IMR-90 (cell line): Measurements from ENCODE around the gene APC. TPM values are rescaled to one million over a fixed set of nuclear protein-coding genes. Genes with fewer than 3 reads are reported as not detected.

Experiments used
- ATAC-seq: fragments of 200-7000 bp; cut with Tn5 transposase; 2 replicates; pipeline ENCODE4 v1.9.1; 2020; ENCODE audit warnings: low read depth, mild to moderate bottlenecking, moderate library complexity
- BruUV-seq: library from RNA; stranded (reverse); fragments of 400-500 nt; replicated peaks from 2 replicates; lab custom pipeline; 2021; lab: Mats Ljungman, UMichigan
- CTCF ChIA-PET: fragments of 300-600 bp; formaldehyde crosslinking; extraction: SDS; loops from one replicate; lab custom pipeline; 2021; ENCODE audit warnings: antibody characterized with exemption; lab: Yijun Ruan, JAX
- POLR2A ChIA-PET: fragments of 300-600 bp; sonication (Branson Sonifier 250); formaldehyde crosslinking; loops from one replicate; lab custom pipeline; 2022; ENCODE audit warnings: antibody characterized with exemption; ENCODE audit not compliant: unreplicated experiment; lab: Charles Lee
- DNase-seq: peaks from one replicate; pipeline ENCODE4 v3.0.0; 2013
- H2AFZ ChIP-seq: replicated peaks from 2 replicates; pipeline ENCODE3; 2013; ENCODE audit warnings: low read length, mild to moderate bottlenecking; ENCODE audit not compliant: poor library complexity
- H2AK5ac ChIP-seq: 2 replicates; pipeline ENCODE4 v1.6.1; 2013; ENCODE audit warnings: low read depth, low read length, inconsistent platforms
- H2AK9ac ChIP-seq: replicated peaks from 2 replicates; pipeline ENCODE3; 2013; ENCODE audit warnings: mild to moderate bottlenecking, low read depth, low read length, moderate library complexity; ENCODE audit not compliant: poor library complexity
- H2BK120ac ChIP-seq: 2 replicates; pipeline ENCODE4 v1.6.1; 2013; ENCODE audit warnings: low read depth, low read length, inconsistent platforms
- H2BK15ac ChIP-seq: 3 replicates; pipeline ENCODE4 v1.6.1; 2013; ENCODE audit warnings: low read depth, low read length, inconsistent platforms
- H2BK20ac ChIP-seq: 2 replicates; pipeline ENCODE4 v1.6.1; 2013; ENCODE audit warnings: low read depth, mild to moderate bottlenecking, inconsistent platforms, low read length, moderate library complexity
- H2BK5ac ChIP-seq: 2 replicates; pipeline ENCODE4 v1.6.1; 2013; ENCODE audit warnings: mild to moderate bottlenecking, low read depth, low read length, inconsistent platforms; ENCODE audit not compliant: poor library complexity, severe bottlenecking
- H3K14ac ChIP-seq: replicated peaks from 2 replicates; pipeline ENCODE4 v1.6.1; 2013; ENCODE audit warnings: low read depth, low read length, inconsistent platforms
- H3K18ac ChIP-seq: 2 replicates; pipeline ENCODE4 v1.6.1; 2013; ENCODE audit warnings: low read depth, low read length, control low read depth
- H3K23ac ChIP-seq: 2 replicates; pipeline ENCODE4 v1.6.1; 2013; ENCODE audit warnings: low read depth, low read length, inconsistent platforms
- H3K27ac ChIP-seq: 2 replicates; pipeline ENCODE4 v1.5.1; 2013; ENCODE audit warnings: mild to moderate bottlenecking, control low read depth, low read length; ENCODE audit not compliant: insufficient read depth
- H3K27me3 ChIP-seq: 2 replicates; pipeline ENCODE4 v1.6.1; 2013; ENCODE audit warnings: low read length; ENCODE audit not compliant: control insufficient read depth, insufficient read depth
- H3K36me3 ChIP-seq: 2 replicates; pipeline ENCODE4 v1.6.1; 2013; ENCODE audit warnings: low read length, mixed read lengths; ENCODE audit not compliant: control insufficient read depth, insufficient read depth
- H3K4ac ChIP-seq: 2 replicates; pipeline ENCODE4 v1.6.1; 2013; ENCODE audit warnings: low read depth, low read length, inconsistent platforms
- H3K4me1 ChIP-seq: 2 replicates; pipeline ENCODE4 v1.6.1; 2013; ENCODE audit warnings: low read length, mixed read lengths; ENCODE audit not compliant: control insufficient read depth, insufficient read depth
- H3K4me2 ChIP-seq: 2 replicates; pipeline ENCODE4 v1.6.1; 2013; ENCODE audit warnings: low read depth, mild to moderate bottlenecking, control low read depth, low read length, moderate library complexity
- H3K4me3 ChIP-seq: 2 replicates; pipeline ENCODE4 v1.5.1; 2013; ENCODE audit warnings: low read depth, mild to moderate bottlenecking, control low read depth, low read length, moderate library complexity; ENCODE audit not compliant: insufficient read depth
- H3K56ac ChIP-seq: 2 replicates; pipeline ENCODE4 v1.6.1; 2013; ENCODE audit warnings: low read length, inconsistent platforms; ENCODE audit not compliant: insufficient read depth; ENCODE audit errors: extremely low read depth
- H3K79me1 ChIP-seq, 2 experiments: 2 replicates each; pipeline ENCODE4 v1.6.1; 2013; ENCODE audit warnings: low read length in 2 of 2, inconsistent platforms in 1 of 2, low read depth in 1 of 2
- H3K9ac ChIP-seq: 2 replicates; pipeline ENCODE4 v1.6.1; 2013; ENCODE audit warnings: low read depth, low read length, control low read depth
- H3K9me1 ChIP-seq: 2 replicates; pipeline ENCODE4 v1.6.1; 2013; ENCODE audit warnings: low read length, inconsistent platforms; ENCODE audit not compliant: insufficient read depth
- H3K9me3 ChIP-seq: 2 replicates; pipeline ENCODE4 v1.6.1; 2013; ENCODE audit warnings: low read length; ENCODE audit not compliant: control insufficient read depth, insufficient read depth
- H4K20me1 ChIP-seq: 2 replicates; pipeline ENCODE4 v1.6.1; 2013; ENCODE audit warnings: low read length, inconsistent platforms; ENCODE audit not compliant: insufficient read depth
- H4K5ac ChIP-seq: 2 replicates; pipeline ENCODE4 v1.6.1; 2013; ENCODE audit warnings: mild to moderate bottlenecking, low read depth, low read length, control low read depth
- H4K8ac ChIP-seq, 2 experiments: 2 replicates each; pipeline ENCODE4 v1.6.1; 2013; ENCODE audit warnings: low read depth in 2 of 2, low read length in 2 of 2, control low read depth in 1 of 2, inconsistent platforms in 1 of 2
- H4K91ac ChIP-seq: 2 replicates; pipeline ENCODE4 v1.6.1; 2013; ENCODE audit warnings: low read depth, low read length, inconsistent platforms; ENCODE audit not compliant: insufficient read depth
- BHLHE40 ChIP-seq: fragments of 150-350 bp; IDR thresholded peaks from 2 replicates; pipeline ENCODE4 v1.6.1; 2016; ENCODE audit warnings: mild to moderate bottlenecking, low read depth, low read length
- CEBPB ChIP-seq: IDR thresholded peaks from 2 replicates; pipeline ENCODE4 v1.6.1; 2012; ENCODE audit warnings: low read depth, low read length, improper control_type of control experiment
- CHD1 ChIP-seq: IDR thresholded peaks from 2 replicates; pipeline ENCODE4 v1.6.1; 2012; ENCODE audit warnings: low read depth, low read length, improper control_type of control experiment
- FOS ChIP-seq: fragments of 150-350 bp; IDR thresholded peaks from 2 replicates; pipeline ENCODE4 v1.6.1; 2016; ENCODE audit warnings: low read depth, low read length
- MAFK ChIP-seq: IDR thresholded peaks from 2 replicates; pipeline ENCODE4 v1.6.1; 2012; ENCODE audit warnings: low read depth, low read length, improper control_type of control experiment
- MAZ ChIP-seq: IDR thresholded peaks from 2 replicates; pipeline ENCODE4 v1.6.1; 2012; ENCODE audit warnings: low read depth, mild to moderate bottlenecking, low read length, improper control_type of control experiment, moderate library complexity, borderline replicate concordance
- MXI1 ChIP-seq: IDR thresholded peaks from 2 replicates; pipeline ENCODE4 v1.6.1; 2012; ENCODE audit warnings: low read depth, mild to moderate bottlenecking, low read length, moderate library complexity, borderline replicate concordance
- NFE2L2 ChIP-seq: fragments of 150-350 bp; IDR thresholded peaks from 2 replicates; pipeline ENCODE4 v1.6.1; 2016; ENCODE audit warnings: low read depth, mild to moderate bottlenecking, low read length
- POLR2A ChIP-seq: IDR thresholded peaks from 2 replicates; pipeline ENCODE4 v1.6.1; 2012; ENCODE audit warnings: mild to moderate bottlenecking, low read depth, low read length
- RCOR1 ChIP-seq: IDR thresholded peaks from 2 replicates; pipeline ENCODE4 v1.6.1; 2012; ENCODE audit warnings: mild to moderate bottlenecking, low read length, improper control_type of control experiment; ENCODE audit not compliant: insufficient replicate concordance
- RFX5 ChIP-seq: IDR thresholded peaks from 2 replicates; pipeline ENCODE4 v1.8.0; 2012; ENCODE audit warnings: low read depth, mild to moderate bottlenecking, low read length, moderate library complexity
- SMC3 ChIP-seq: fragments of 150-350 bp; IDR thresholded peaks from 2 replicates; pipeline ENCODE4 v1.6.1; 2016; ENCODE audit warnings: low read depth, mild to moderate bottlenecking, antibody characterized with exemption, low read length, moderate library complexity
- WGBS, 2 experiments: methylation state at CpG; one replicate each; pipeline versions ENCODE4 v1.1.5 to v1.1.7; 2013; ENCODE audit warnings: missing lambda C conversion rate in 2 of 2; ENCODE audit not compliant: insufficient read length in 1 of 2; ENCODE audit errors: extremely low coverage in 2 of 2; 5-methylcytosine and 5-hydroxymethylcytosine counted together
- dilution Hi-C: fragments of 300-500 bp; cut with HindIII; formaldehyde crosslinking; loops from one replicate; pipeline ENCODE4 v1.14.3; 2018; ENCODE audit warnings: low sequenced_read_pairs; ENCODE audit not compliant: unreplicated experiment
- in situ Hi-C: fragments of 300-500 bp; cut with MboI; formaldehyde crosslinking; loops from 3 replicates; pipeline ENCODE4 v1.14.3; 2019; ENCODE audit warnings: low sequenced_read_pairs, inconsistent platforms, mixed read lengths
- intact Hi-C: fragments of 100-400 bp; cut with micrococcal nuclease; formaldehyde crosslinking; loops from 2 replicates; pipeline ENCODE4 v1.10.0; 2022
- polyA plus RNA-seq, 3 experiments: library from polyadenylated mRNA; depleted of rRNA; stranded (reverse); fragments of >200 nt; gene quantifications; 2 replicates each; pipeline ENCODE4 v1.2.3, GENCODE V29; 2012; ENCODE audit warnings: low replicate concordance in 1 of 3
- total RNA-seq: library from RNA; depleted of rRNA; stranded (reverse); fragments of >200 nt; gene quantifications from 2 replicates; pipeline ENCODE4 v1.2.3, GENCODE V29; 2012
- TF ChIP-seq, protein P1 (sequence below): conservative IDR thresholded peaks from 2 replicates; pipeline ENCODE4 v1.5.1; 2012; ENCODE audit warnings: mild to moderate bottlenecking, low read depth, low read length, improper control_type of control experiment
- TF ChIP-seq, protein P2 (sequence below): fragments of 150-350 bp; IDR thresholded peaks from 2 replicates; pipeline ENCODE4 v1.6.1; 2016; ENCODE audit warnings: low read depth, mild to moderate bottlenecking, low read length, moderate library complexity, borderline replicate concordance

The APC gene
- total and polyA plus RNA-seq, 2 of the 4 experiments (the other 2 are of a cell fraction), result 7.3 to 58.4 TPM

GRCh38 chr5:112717506-112718082 lies 20.1 kb upstream of the APC start:
- no peak overlapping the region for H2BK20ac ChIP-seq
- no peaks in the 10 kb centered on the region for H3K36me3 ChIP-seq
- BruUV-seq, result no TSS peak
- ChIA-PET POLR2A (no interaction called here), CTCF (interaction anchor here (0.5 kb wide), 1 partner anchor 1571 kb away, joined by 6 read pairs; no protein-coding TSS in a partner anchor)
- WGBS, 2 experiments, result no CpG with 5 or more reads among the region's 1 CpG
- dilution Hi-C loops (no loop called here), in situ Hi-C loops (no loop called here), intact Hi-C loops (no loop called here)
- no peak overlapping the region for H3K4me3 ChIP-seq
- no peak overlapping the region for H3K18ac ChIP-seq
- no peak overlapping the region for H3K23ac ChIP-seq
- no peak overlapping the region for H2AK9ac ChIP-seq
- no peaks in the 10 kb centered on the region for H3K9me1 ChIP-seq
- no peaks in the 10 kb centered on the region for H3K4me1 ChIP-seq
- H2AK5ac ChIP-seq, result no peak overlapping the region
- no peaks in the 10 kb centered on the region for H3K9me3 ChIP-seq
- no peak overlapping the region for H3K56ac ChIP-seq
- H4K8ac ChIP-seq, result no peak overlapping the region
- no peak overlapping the region for H3K9ac ChIP-seq
- no peak overlapping the region for H4K91ac ChIP-seq
- peaks cover 14 to 24% of the 10 kb centered on the region in 2 experiments for H3K79me1 ChIP-seq
- H3K27me3 ChIP-seq, result no peaks in the 10 kb centered on the region
- H3K4me2 ChIP-seq, result no peak overlapping the region
- H3K27ac ChIP-seq, result no peak overlapping the region
- DNase-seq, result no peak
- H3K14ac ChIP-seq, result no peak overlapping the region
- H4K20me1 ChIP-seq, result peaks cover 4% of the 10 kb centered on the region; the same call in 1 of the 2 replicates
- H3K4ac ChIP-seq, result no peak overlapping the region
- no peak overlapping the region for H2BK15ac ChIP-seq
- H2BK5ac ChIP-seq, result no peak overlapping the region
- no peak overlapping the region for H2AFZ ChIP-seq
- H4K5ac ChIP-seq, result no peak overlapping the region
- H2BK120ac ChIP-seq, result no peak overlapping the region
- ATAC-seq, result no peak
- TF ChIP-seq RFX5, result no peak
- no peak for TF ChIP-seq NFE2L2
- TF ChIP-seq RCOR1, result no peak
- no peak for TF ChIP-seq MAZ
- no peak for TF ChIP-seq MXI1
- TF ChIP-seq, protein P1, sequence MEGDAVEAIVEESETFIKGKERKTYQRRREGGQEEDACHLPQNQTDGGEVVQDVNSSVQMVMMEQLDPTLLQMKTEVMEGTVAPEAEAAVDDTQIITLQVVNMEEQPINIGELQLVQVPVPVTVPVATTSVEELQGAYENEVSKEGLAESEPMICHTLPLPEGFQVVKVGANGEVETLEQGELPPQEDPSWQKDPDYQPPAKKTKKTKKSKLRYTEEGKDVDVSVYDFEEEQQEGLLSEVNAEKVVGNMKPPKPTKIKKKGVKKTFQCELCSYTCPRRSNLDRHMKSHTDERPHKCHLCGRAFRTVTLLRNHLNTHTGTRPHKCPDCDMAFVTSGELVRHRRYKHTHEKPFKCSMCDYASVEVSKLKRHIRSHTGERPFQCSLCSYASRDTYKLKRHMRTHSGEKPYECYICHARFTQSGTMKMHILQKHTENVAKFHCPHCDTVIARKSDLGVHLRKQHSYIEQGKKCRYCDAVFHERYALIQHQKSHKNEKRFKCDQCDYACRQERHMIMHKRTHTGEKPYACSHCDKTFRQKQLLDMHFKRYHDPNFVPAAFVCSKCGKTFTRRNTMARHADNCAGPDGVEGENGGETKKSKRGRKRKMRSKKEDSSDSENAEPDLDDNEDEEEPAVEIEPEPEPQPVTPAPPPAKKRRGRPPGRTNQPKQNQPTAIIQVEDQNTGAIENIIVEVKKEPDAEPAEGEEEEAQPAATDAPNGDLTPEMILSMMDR, result no peak
- no peak for TF ChIP-seq CEBPB
- no peak for TF ChIP-seq FOS
- TF ChIP-seq CHD1, result no peak
- TF ChIP-seq BHLHE40, result no peak
- TF ChIP-seq SMC3, result no peak
- no peak for TF ChIP-seq POLR2A
- no peak for TF ChIP-seq MAFK
- TF ChIP-seq, protein P2, sequence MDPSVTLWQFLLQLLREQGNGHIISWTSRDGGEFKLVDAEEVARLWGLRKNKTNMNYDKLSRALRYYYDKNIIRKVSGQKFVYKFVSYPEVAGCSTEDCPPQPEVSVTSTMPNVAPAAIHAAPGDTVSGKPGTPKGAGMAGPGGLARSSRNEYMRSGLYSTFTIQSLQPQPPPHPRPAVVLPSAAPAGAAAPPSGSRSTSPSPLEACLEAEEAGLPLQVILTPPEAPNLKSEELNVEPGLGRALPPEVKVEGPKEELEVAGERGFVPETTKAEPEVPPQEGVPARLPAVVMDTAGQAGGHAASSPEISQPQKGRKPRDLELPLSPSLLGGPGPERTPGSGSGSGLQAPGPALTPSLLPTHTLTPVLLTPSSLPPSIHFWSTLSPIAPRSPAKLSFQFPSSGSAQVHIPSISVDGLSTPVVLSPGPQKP, result no peak
